Ramos (cell line): ENCODE results near the gene GNMT.

ENCODE experiments used
- in situ Hi-C: fragments of 300-500 bp; cut with MboI; formaldehyde crosslinking; loops from one replicate; pipeline ENCODE4 v1.14.3; 2022; ENCODE audit warnings: low sequenced_read_pairs; ENCODE audit not compliant: unreplicated experiment

The GNMT gene

GRCh38 chr6:42960243-42961019, at the start of gene GNMT:
GNMT (plus strand) TSS chr6:42960754; CDS start chr6:42960768, 14 bp downstream.
- in situ Hi-C loops: no loop called here

GRCh38 chr6:42911171-42912021, 49.2 kb upstream of the GNMT start:
- in situ Hi-C loops: no loop called here

DNA sequence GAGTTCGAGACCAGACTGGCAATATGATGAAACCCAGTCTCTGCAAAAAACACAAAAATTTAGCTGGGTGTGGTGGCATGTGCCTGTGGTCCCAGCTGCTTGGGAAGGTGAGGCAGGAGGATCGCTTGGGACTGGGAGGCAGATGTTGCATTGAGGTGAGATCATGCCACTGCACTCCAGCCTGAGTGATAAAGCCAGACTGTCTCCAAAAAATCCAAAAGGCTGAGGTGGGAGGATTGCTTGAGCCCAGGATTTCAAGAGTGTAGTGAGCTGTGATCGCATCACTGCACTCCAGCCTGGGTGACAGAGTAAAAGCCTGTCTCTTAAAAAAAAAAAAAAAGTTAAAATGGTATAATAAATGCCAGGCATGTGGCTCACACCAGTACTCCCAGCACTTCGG, 46.0 kb upstream of the GNMT start:
- in situ Hi-C loops: no loop called here

DNA sequence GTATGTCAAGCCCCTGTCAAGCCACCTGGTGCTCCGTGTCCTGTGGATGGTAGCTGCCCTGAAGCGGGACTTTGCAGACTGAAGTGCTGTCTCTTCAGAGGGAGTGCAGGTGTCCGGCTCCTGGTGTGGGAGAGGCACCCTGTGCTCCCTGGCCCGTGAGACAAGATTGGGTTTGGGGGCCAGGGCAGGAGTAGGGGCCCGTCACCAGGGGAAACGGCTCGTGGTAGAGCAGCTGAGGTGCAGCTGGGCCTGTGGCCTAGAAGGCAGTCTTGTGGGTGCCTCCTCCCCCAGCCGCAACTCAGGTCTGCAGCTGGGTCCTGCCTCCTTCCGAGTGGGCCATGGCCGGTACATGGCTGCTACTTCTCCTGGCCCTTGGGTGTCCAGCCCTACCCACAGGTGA, 44.8 kb upstream of the GNMT start, which contains the start of gene PTCRA:
Gene PTCRA (plus strand): TSS at position 322 of the 400 bp plus-strand sequence. CDS start 17 bp downstream, at position 339.
- in situ Hi-C loops: no loop called here

GRCh38 chr6:42916288-42916687, 44.3 kb upstream of the GNMT start:
- in situ Hi-C loops: no loop called here

DNA sequence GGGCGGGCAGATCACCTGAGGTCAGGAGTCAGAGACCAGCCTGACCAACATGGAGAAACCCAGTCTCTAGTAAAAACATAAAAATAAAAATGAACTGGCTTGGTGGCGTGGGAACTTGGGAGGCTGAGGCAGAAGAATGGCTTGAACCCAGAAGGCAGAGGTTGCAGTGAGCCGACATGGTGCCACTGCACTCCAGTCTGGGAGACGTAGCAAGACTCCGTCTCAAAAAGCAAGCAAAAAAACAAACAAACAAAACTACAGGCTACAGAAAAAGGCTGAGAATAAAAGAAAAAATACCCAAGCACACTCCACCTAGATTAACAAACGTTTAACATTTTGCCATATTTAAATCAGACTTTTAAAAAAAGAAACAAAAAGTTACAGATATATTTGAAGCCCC, 38.8 kb upstream of the GNMT start:
- in situ Hi-C loops: no loop called here

DNA sequence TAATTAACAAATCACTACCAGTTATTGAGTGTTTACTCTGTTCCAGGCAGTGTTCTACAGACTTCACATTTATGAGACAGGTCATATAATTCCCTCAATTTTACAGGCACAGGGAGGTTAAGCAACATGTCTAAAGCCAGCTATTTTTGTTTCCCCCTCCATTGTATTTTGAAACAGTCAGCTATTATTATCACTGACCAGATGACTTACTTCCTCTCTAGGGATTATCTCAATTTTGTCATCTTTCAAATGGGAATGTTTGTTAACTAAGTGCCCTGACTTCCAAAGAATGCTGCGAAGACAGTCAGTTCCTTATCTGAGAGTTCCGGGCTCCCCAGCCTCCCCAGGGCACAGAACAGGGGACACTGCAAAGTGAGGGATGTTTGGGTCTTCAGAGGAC, 36.9 kb upstream of the GNMT start:
- in situ Hi-C loops: no loop called here

GRCh38 chr6:42925248-42925857, 35.2 kb upstream of the GNMT start:
- in situ Hi-C loops: no loop called here

DNA sequence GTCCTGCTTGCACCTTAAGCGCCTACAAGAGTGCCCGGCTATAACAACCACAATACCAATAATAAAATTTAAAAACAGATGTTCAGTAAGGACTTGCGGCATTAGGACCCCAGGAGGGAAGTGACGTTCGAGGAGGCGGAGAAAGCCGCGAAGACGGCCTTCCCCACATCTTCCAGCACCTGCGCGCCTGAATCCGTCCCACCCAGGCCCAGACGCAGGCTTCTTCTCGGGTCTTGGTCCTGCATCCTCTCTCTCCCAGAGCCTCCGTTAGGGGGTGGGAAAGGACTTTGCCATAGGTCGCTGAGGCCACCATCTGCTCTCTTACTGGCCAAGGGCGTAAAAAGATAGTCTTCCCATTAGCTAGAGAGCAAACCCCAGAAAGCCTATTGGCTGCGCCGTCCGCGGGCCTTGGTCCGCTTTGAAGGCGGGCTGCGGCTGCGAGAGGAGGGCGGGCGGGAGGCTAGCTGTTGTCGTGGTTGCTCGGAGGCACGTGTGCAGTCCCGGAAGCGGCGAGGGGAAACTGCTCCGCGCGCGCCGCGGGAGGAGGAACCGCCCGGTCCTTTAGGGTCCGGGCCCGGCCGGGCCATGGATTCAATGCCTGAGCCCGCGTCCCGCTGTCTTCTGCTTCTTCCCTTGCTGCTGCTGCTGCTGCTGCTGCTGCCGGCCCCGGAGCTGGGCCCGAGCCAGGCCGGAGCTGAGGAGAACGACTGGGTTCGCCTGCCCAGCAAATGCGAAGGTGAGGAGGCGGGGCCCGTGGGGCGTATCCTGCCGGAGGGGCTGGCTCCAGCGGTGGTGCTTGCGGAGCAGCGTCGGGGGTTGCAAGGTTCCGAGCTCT, 31.4 kb upstream of the GNMT start, which contains the start of gene CNPY3:
Gene CNPY3 (plus strand): TSS at position 495 of the 835 bp plus-strand sequence. CDS start 91 bp downstream, at position 586.
- in situ Hi-C loops: no loop called here

DNA sequence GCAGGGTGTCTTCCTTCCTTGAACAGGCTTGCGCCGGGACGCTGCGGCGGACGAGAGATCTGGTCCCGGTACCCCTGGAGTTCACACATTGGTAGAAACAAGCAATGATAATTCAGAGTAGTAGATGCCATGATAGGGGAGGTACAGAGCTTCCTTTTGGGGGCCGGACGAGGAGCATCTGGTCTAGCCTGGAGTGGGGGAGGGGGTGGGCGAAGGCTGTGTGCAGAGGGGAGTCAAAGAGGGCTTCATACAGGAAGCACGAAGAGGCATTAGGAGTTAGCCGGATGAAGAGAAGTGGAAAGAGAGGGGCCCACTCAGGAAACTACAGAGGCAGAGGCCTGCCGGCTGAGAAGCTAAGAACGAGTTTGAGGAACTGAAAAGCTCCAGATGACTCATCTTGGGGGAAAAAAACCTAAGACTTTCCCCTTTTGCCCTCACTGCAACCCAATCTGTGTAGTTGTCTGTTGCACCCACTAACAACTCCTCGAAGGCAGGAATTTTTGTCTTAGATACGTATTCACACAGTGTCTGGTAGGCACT, 30.7 kb upstream of the GNMT start:
- in situ Hi-C loops: no loop called here

DNA sequence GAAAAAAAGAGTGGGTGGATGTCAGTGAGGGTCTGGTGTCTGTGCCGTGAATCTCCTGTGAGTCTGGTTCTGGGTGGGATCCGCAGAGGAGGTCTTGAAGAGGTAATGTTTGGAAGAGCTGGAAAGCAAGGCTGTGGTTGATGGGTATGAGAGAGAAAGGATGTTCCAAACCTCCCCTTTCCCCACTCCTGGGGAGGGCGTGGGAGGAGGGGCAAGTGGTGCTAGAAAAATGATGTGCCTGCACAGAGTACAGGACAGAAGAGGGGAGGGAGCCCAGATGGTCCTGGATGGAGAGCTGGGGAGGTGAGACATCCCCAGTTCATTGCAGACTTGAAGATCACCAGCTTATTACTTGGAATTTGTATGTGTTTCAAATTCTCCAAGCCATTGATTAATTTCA, 28.1 kb upstream of the GNMT start:
- in situ Hi-C loops: no loop called here

- in situ Hi-C loops: no loop called here
These were observed 27.3 kb upstream of the GNMT start for GRCh38 chr6:42933205-42933604.

DNA sequence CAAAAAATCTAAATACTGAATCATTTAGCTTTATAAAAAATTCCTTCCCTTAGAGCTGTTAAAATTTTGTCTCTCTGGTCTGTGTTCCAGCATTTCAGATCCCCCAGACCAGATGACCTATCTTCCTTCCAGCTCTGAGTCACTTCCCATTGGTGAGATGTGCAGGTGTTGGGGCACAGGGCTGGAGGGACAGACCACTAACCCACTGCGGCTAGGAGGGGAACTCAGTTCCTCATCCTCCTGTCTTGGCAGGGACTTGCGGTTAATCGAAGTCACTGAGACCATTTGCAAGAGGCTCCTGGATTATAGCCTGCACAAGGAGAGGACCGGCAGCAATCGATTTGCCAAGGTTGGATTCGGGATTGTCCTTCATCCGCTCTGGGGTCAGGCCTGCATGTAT, 25.2 kb upstream of the GNMT start:
- in situ Hi-C loops: no loop called here

GRCh38 chr6:42936398-42936797, 24.2 kb upstream of the GNMT start:
- in situ Hi-C loops: no loop called here

DNA sequence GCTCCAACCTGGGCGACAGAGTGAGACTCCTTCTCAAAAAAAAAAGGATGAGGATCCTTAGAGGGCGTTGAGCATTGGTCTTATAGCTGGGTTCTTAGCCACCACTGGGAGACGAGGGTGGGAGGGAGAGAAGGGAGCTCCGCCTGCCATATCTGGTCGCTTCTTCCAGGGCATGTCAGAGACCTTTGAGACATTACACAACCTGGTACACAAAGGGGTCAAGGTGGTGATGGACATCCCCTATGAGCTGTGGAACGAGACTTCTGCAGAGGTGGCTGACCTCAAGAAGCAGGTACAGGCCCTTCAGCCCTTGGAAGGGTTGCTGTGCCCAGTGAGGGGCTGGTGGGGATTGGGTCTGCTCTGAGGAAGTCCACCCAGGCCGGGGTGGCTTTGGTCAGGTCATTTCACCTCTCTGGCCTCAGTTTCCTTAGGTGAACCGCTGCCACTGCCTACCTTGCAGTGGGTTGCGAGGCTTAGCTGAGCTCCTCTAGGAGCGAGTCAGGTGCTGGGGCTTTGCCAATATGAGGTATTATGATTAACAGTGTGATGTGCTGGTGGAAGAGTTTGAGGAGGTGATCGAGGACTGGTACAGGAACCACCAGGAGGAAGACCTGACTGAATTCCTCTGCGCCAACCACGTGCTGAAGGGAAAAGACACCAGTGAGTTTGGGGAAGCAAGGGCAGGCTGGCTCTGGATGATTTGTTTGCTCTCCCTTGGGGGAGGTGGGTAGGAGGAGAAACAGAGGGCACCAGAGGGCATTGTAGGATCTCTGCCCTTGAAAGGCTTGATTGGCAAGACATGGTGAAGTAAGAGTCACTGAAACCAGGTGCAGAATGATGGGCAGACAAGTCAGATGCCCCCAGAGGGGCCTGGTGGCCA, 22.8 kb upstream of the GNMT start:
- in situ Hi-C loops: no loop called here

- in situ Hi-C loops: no loop called here
These were observed 22.1 kb upstream of the GNMT start for GRCh38 chr6:42938428-42938796.

DNA sequence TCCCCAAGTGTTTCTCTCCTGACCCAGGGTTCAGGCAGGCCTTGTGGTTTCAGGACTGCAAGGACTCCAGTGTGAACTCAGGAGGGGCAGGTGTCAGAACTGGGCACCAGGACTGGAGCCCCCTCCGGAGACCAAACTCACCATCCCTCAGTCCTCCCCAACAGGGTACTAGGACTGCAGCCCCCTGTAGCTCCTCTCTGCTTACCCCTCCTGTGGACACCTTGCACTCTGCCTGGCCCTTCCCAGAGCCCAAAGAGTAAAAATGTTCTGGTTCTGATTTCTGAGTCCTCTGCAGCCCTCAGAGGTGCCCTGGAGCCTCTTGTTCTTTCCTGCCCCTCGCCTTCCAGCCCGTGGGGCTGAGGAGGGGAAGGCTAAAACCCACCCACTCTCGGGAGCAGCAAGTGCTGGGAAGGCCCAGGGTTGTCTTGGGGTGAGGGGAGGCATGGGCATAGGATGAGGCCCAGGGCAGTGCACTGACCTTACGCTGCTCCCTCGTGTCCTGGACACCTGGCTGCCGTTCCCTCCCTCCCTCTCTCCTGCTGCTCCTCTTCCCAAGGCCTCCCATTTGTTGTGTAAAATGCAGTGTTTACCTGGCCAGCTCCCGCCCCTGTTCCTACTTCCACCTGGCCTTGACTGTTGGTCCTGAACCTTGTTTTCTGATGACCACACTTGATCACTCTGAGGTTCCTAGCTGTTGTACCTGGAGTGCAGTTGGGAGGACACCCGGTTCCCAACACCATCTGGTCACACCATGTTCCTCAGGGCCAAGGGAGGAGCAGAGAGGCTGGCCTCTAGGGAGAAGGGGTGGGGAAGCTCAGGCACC, 21.4 kb upstream of the GNMT start:
- in situ Hi-C loops: no loop called here

DNA sequence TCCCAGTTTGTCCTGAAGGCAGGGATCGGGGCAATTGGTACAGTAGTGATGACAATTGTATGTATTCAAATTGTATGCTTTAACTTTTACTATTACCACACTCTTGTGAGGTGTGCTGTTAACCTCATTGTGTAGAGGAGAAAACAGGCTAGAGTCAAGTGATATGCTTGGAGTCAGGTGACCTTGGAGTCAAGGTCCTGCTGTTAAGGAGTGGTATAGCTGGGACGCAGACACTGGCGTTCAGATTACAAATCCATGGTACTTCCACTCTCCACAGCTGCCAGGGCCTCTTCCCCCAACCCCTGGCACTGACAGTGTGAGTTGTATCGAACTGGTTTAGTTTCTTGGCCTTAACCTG, 20.8 kb upstream of the GNMT start:
- in situ Hi-C loops: no loop called here
